Caki2 (cell line): ENCODE measurements around the gene SYNE3. TPM values are rescaled to one million over a fixed set of nuclear protein-coding genes. Genes with fewer than 3 reads are reported as not detected.

ENCODE experiments used
- DNase-seq: peaks from one replicate; pipeline ENCODE4 v3.0.0-alpha.2; 2015; ENCODE audit warnings: low read depth
- in situ Hi-C: cut with HindIII; loops from 2 replicates; pipeline ENCODE4 v1.10.0; 2016; ENCODE audit warnings: low sequenced_read_pairs, low pct_unique_long_range_greater_than_20kb, mixed read lengths
- total RNA-seq: library from RNA; depleted of rRNA; stranded (reverse); fragments of >200 nt; shearing (Covaris generic); gene quantifications from 2 replicates; pipeline ENCODE4 v1.2.3, GENCODE V29; 2014; ENCODE audit warnings: low replicate concordance; rRNA removed

SYNE3 gene
- total RNA-seq, 1 experiment from 2014 or later: 1.3 TPM

- in situ Hi-C loops: no loop called here
- no peak for DNase-seq
Observed at GRCh38 chr14:95471016-95471415, 45.4 kb downstream of the SYNE3 start.

GRCh38 chr14:95469134-95469481 lies 47.3 kb downstream of the SYNE3 start:
- in situ Hi-C loops: no loop called here
- no peak for DNase-seq

GRCh38 chr14:95468448-95469133 lies 47.9 kb downstream of the SYNE3 start:
- in situ Hi-C loops: no loop called here
- DNase-seq: peak; percentile 10

GRCh38 chr14:95467657-95468056 lies 48.8 kb downstream of the SYNE3 start:
- DNase-seq: no peak
- in situ Hi-C loops: no loop called here

- DNase-seq: no peak
- in situ Hi-C loops: no loop called here
Observed at GRCh38 chr14:95467232-95467631, 49.2 kb downstream of the SYNE3 start.

Other genes starting within 250 kb of the SYNE3 start
- gene CLMN, start 196.7 kb downstream of the SYNE3 start, total RNA-seq: 4.3 and 6.0 TPM in 2 replicates
- gene GLRX5, start 18.4 kb upstream of the SYNE3 start, total RNA-seq: 33.9 and 41.8 TPM in 2 replicates
- gene TCL1B, start 169.8 kb upstream of the SYNE3 start, total RNA-seq: not detected in 2 replicates
- not detected in 2 replicates for gene TCL1A, start 197.5 kb upstream of the SYNE3 start, total RNA-seq